ENCODE results near the gene PKN2. TPM values are rescaled to one million over a fixed set of nuclear protein-coding genes. Genes with fewer than 3 reads are reported as not detected.

The PKN2 gene
- total and polyA plus RNA-seq, 9 of the 15 experiments (the other 6 are each of a cell fraction or from before 2014, with no cell fraction given), result 4.5 to 25.3 (median 19.2) TPM

DNA sequence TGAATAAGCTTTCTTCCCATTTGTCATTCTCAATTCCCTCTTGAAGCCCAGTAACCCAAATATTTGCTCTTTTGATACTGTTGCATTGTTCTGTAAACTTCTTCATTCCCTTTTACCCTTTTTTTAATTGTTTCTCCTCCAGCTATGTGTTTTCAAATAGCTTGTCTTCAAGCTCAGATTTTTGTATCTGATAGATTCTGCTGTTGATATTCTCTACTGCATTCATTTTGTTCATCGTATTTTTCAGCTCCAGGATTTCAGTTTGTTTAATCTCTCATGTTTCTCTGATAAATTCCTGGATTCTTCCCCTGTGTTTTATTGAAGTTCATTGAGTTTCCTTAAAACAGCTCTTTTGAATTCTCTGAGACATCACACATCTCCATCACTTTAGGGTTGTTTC, 51.8 kb downstream of the PKN2 start:
- ATAC-seq (no peak), DNase-seq (ENCODE audit: extremely low read depth in 1 of 4, low spot score in 3 of 4) (no peak), FAIRE-seq (no peak)
- TF ChIP-seq TRIM28 (IDR thresholded peaks at IDR 0.05) (peak; percentile 53; the same call in 1 of the 2 replicates), CBX3 (IDR thresholded peaks at IDR 0.05; ENCODE audit: borderline replicate concordance in 1 of 2, low read length in 2 of 2) (peak in 1 of 2 experiments; percentile 76; a peak in 1 of 3 replicates)
- TF ChIP-seq, protein P1, sequence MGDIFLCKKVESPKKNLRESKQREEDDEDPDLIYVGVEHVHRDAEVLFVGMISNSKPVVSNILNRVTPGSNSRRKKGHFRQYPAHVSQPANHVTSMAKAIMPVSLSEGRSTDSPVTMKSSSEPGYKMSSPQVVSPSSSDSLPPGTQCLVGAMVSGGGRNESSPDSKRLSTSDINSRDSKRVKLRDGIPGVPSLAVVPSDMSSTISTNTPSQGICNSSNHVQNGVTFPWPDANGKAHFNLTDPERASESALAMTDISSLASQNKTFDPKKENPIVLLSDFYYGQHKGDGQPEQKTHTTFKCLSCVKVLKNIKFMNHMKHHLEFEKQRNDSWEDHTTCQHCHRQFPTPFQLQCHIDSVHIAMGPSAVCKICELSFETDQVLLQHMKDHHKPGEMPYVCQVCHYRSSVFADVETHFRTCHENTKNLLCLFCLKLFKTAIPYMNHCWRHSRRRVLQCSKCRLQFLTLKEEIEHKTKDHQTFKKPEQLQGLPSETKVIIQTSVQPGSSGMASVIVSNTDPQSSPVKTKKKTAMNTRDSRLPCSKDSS (IDR thresholded peaks at IDR 0.05; ENCODE audit: low read depth, partially characterized antibody), result peak; percentile 70
- TF ChIP-seq, protein P2, sequence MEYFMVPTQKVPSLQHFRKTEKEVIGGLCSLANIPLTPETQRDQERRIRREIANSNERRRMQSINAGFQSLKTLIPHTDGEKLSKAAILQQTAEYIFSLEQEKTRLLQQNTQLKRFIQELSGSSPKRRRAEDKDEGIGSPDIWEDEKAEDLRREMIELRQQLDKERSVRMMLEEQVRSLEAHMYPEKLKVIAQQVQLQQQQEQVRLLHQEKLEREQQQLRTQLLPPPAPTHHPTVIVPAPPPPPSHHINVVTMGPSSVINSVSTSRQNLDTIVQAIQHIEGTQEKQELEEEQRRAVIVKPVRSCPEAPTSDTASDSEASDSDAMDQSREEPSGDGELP (CRISPR knock-in tag; IDR thresholded peaks at IDR 0.05; ENCODE audit: borderline replicate concordance), result no peak
- peaks cover 14% of the 10 kb centered on the region; the same call in 2 of the 3 replicates for H3K36me3 ChIP-seq (ENCODE audit: control insufficient read depth, insufficient read depth, low read length)
- intact Hi-C loops (cut with micrococcal nuclease), result loop anchor here (5.0 kb wide), 1 partner anchor 141 kb away; no protein-coding TSS in a partner anchor
- no TSS peak for BruUV-seq (replicated peaks)
- no peak overlapping the region for H3K4me3 ChIP-seq
- peaks cover 0 to 6% of the 10 kb centered on the region in 2 experiments; a peak in 1 of 5 replicates for H3K4me1 ChIP-seq (replicated peaks in 1 of 2; ENCODE audit: control insufficient read depth in 2 of 2, insufficient read depth in 2 of 2, low read length in 2 of 2)
- H3K9ac ChIP-seq (ENCODE audit: insufficient read depth in 1 of 2, low read depth in 2 of 2, low read length in 2 of 2), result no peak overlapping the region
- no peaks in the 10 kb centered on the region for H3K9me1 ChIP-seq (ENCODE audit: control insufficient read depth, insufficient read depth, low read length)
- no peak overlapping the region for H2AFZ ChIP-seq (ENCODE audit: low read depth, low read length)
- peaks cover 98% of the 10 kb centered on the region for H3K79me2 ChIP-seq (ENCODE audit: control insufficient read depth, insufficient read depth, low read length)
- H3K4me2 ChIP-seq (ENCODE audit: insufficient read depth, low read length), result no peak overlapping the region
- H3K27me3 ChIP-seq (ENCODE audit: control insufficient read depth in 2 of 2, insufficient read depth in 2 of 2, low read length in 2 of 2), result no peaks in the 10 kb centered on the region
- in situ Hi-C loops (cut with MboI), result no loop called here
- no peak overlapping the region for H3K27ac ChIP-seq (ENCODE audit: extremely low read depth, low read depth, low read length)
- 80% methylated on average over 1 of the region's 1 CpG for WGBS (ENCODE audit: insufficient coverage, low coverage, missing lambda C conversion rate)
- peaks cover 5% of the 10 kb centered on the region; the same call in 1 of the 2 replicates for H3K9me3 ChIP-seq (replicated peaks; ENCODE audit: control insufficient read depth, insufficient read depth, low read depth, low read length)
- ChIA-PET CTCF (ENCODE audit: low intra/inter-chr PET ratio) (no interaction called here), POLR2A (no interaction called here)
- no peaks in the 10 kb centered on the region for H4K20me1 ChIP-seq (replicated peaks; ENCODE audit: control insufficient read depth, insufficient read depth, low read length)

Data from K562 (cell line).